Esophagus muscularis mucosa (tissue), 4 donors: ENCODE results near the gene SRGAP3.

ENCODE experiments used
- CTCF ChIP-seq, 3 experiments: fragments of 200-600 bp in 2 of 3; fragments of 450-650 bp in 1 of 3; sonication (generic) in 2 of 3; IDR thresholded peaks; one replicate each; pipeline ENCODE4 v1.5.1; 2017 to 2019; ENCODE audit warnings: antibody characterized with exemption in 3 of 3, mild to moderate bottlenecking in 2 of 3, moderate library complexity in 1 of 3
- EP300 ChIP-seq: sonication (generic); formaldehyde crosslinking; IDR thresholded peaks from one replicate; pipeline ENCODE4 v1.6.1; 2017; ENCODE audit warnings: antibody characterized with exemption
- POLR2A ChIP-seq: fragments of 450-650 bp; IDR thresholded peaks from one replicate; pipeline ENCODE4 v1.6.1; 2017; ENCODE audit warnings: antibody characterized with exemption, moderate library complexity, mild to moderate bottlenecking, low read depth

GRCh38 chr3:9111866-9112265, 137.6 kb downstream of the SRGAP3 start:
- TF ChIP-seq CTCF (IDR thresholded peaks at IDR 0.05): no peak
- no peak for TF ChIP-seq POLR2A
- TF ChIP-seq EP300: no peak
